Upper lobe of left lung (tissue), 4 donors: ENCODE results near the gene TANGO2.

Source experiments
- POLR2AphosphoS5 ChIP-seq, 2 donors: sonication (generic); formaldehyde crosslinking; IDR thresholded peaks; one replicate each; pipeline ENCODE4 v1.5.1; 2017; ENCODE audit warnings: antibody characterized with exemption in 2 of 2
- TF ChIP-seq, protein P1 (sequence below), 6 experiments: fragments of 450-650 bp in 4 of 6; fragments of 200-600 bp in 2 of 6; sonication (generic) in 2 of 6; IDR thresholded peaks; one replicate each; pipeline ENCODE4 v1.5.1; 2016 to 2019; ENCODE audit warnings: antibody characterized with exemption in 6 of 6

DNA sequence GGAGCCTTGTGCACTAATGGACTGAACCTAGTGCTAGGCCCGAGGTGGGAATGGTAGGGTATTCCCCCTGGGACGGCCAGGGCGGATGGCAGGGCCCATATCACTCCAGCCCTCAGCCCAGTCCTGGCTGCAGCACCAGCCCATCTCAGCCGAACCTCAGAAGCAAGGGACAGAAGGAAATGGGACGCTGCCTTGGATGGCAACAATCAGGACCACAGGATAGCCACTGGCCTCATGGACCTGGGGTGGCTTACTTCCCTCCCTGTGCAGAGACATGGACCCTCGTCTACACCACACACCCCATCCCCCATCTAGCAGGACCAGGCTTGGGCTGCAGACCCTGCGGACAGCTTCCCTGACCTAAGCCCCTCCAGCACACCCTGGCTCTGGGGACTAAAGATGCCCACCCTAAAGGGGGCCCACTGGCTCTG, 28.4 kb upstream of the TANGO2 start:
- TF ChIP-seq, protein P1, sequence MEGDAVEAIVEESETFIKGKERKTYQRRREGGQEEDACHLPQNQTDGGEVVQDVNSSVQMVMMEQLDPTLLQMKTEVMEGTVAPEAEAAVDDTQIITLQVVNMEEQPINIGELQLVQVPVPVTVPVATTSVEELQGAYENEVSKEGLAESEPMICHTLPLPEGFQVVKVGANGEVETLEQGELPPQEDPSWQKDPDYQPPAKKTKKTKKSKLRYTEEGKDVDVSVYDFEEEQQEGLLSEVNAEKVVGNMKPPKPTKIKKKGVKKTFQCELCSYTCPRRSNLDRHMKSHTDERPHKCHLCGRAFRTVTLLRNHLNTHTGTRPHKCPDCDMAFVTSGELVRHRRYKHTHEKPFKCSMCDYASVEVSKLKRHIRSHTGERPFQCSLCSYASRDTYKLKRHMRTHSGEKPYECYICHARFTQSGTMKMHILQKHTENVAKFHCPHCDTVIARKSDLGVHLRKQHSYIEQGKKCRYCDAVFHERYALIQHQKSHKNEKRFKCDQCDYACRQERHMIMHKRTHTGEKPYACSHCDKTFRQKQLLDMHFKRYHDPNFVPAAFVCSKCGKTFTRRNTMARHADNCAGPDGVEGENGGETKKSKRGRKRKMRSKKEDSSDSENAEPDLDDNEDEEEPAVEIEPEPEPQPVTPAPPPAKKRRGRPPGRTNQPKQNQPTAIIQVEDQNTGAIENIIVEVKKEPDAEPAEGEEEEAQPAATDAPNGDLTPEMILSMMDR (IDR thresholded peaks at IDR 0.05), result no peak
- TF ChIP-seq POLR2AphosphoS5 (IDR thresholded peaks at IDR 0.05), result no peak
